KMS-11 (cell line): ENCODE data around the gene FAM32A.

Experiments
- H2AFZ ChIP-seq: fragments of 200-600 bp; sonication (generic); 2 replicates; pipeline ENCODE4 v1.6.1; 2016; ENCODE audit warnings: antibody characterized with exemption, mixed run types, low read depth
- H3K27ac ChIP-seq: fragments of 200-600 bp; sonication (generic); 2 replicates; pipeline ENCODE4 v1.6.1; 2016; ENCODE audit warnings: mild to moderate bottlenecking, mixed run types
- H3K27me3 ChIP-seq: fragments of 200-600 bp; sonication (generic); 2 replicates; pipeline ENCODE4 v1.6.1; 2017; ENCODE audit warnings: mild to moderate bottlenecking, low read depth, mixed run types, moderate library complexity; ENCODE audit not compliant: insufficient read depth
- H3K36me3 ChIP-seq: fragments of 200-600 bp; sonication (generic); 2 replicates; pipeline ENCODE4 v1.6.1; 2017; ENCODE audit warnings: mild to moderate bottlenecking, mixed run types; ENCODE audit not compliant: insufficient read depth
- H3K4me1 ChIP-seq: fragments of 200-600 bp; sonication (generic); 2 replicates; pipeline ENCODE4 v1.6.1; 2016; ENCODE audit warnings: mild to moderate bottlenecking, low read depth, mixed run types; ENCODE audit not compliant: poor library complexity, severe bottlenecking
- H3K4me2 ChIP-seq: fragments of 200-600 bp; sonication (generic); 2 replicates; pipeline ENCODE4 v1.7.0; 2016; ENCODE audit warnings: mild to moderate bottlenecking, mixed run types
- H3K4me3 ChIP-seq: fragments of 200-600 bp; sonication (generic); IDR thresholded peaks from 2 replicates; pipeline ENCODE4 v1.6.1; 2017; ENCODE audit warnings: low read depth, low read length, mixed read lengths; ENCODE audit not compliant: insufficient read depth
- H3K79me2 ChIP-seq: fragments of 200-600 bp; sonication (generic); 2 replicates; pipeline ENCODE4 v1.6.1; 2016; ENCODE audit warnings: low read depth, mixed run types; ENCODE audit not compliant: insufficient read depth
- H3K9ac ChIP-seq: fragments of 200-600 bp; sonication (generic); 2 replicates; pipeline ENCODE4 v1.6.1; 2016; ENCODE audit warnings: mild to moderate bottlenecking, mixed run types
- H4K20me1 ChIP-seq: fragments of 200-600 bp; sonication (generic); 2 replicates; pipeline ENCODE4 v1.6.1; 2016; ENCODE audit warnings: mild to moderate bottlenecking, mixed run types; ENCODE audit not compliant: insufficient read depth
- TF ChIP-seq, protein P1 (sequence below): fragments of 200-600 bp; sonication (generic); conservative IDR thresholded peaks from 2 replicates; pipeline ENCODE4 v1.6.1; 2017; ENCODE audit warnings: low read depth, mild to moderate bottlenecking, antibody characterized with exemption, low read length, moderate library complexity, mixed read lengths

Gene FAM32A

DNA sequence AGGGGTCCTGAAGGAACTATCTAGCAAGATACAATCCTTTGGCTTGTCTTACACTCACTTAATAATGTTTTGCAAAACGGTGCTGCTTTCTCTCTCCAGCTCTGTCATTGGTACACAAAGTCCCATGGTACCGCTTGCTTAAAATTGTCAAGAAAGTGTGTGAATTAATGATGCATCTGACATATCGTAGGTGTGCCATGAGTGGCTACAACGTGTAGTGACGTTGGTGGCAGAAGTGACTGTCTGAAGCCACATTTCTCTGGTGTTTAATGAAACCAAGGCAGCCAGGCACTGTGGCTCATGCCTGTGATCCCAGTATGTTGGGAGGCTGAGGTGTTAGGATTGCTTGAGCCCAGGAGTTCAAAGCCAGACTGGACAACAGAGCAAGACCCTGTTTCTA, 39.1 kb upstream of the FAM32A start:
- Histone ChIP-seq H3K79me2 (no peaks in the 10 kb centered on the region), H3K27ac (no peak overlapping the region), H3K4me3 (no peak overlapping the region)

DNA sequence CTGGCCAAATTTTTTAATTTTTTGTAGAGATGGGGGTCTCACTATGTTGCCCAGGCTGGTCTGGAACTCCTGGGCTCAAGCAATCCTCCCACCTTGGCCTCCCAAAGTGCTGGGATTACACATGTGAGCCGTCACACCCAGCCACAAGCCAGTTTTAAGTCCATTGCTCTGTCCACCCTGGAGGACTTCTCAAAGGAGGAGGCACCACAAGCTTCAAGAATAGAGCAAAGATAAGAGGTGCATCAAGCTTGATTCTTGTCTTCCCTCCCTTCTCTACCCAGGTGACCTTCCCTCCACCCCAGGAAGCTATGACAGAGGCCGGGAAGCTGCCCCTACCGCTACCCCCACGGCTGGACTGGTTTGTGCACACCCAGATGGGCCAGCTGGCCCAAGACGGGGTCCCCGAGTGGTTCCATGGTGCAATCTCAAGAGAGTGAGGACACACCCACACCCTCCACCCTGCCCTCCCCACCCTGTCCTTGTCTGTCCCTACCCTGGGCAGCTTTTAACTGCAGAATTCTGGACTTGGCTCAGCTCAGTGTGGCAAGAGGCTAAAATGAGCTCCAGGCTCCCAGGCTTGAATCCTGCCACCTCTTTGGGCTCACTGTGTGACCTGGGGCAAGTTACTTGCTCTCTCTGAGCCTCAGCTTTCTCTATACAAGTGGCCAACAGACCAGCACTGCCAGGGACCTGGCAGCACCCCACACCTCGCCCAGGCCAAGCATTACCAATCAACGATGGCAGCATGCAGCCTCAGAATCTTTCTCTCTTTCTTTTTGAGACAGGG, 36.6 kb upstream of the FAM32A start:
- Histone ChIP-seq H3K4me3 (no peak overlapping the region), H4K20me1 (no peaks in the 10 kb centered on the region), H3K9ac (no peak overlapping the region), H3K27ac (no peak overlapping the region), H3K4me1 (no peaks in the 10 kb centered on the region), H3K79me2 (no peaks in the 10 kb centered on the region), H3K36me3 (no peaks in the 10 kb centered on the region), H3K27me3 (no peaks in the 10 kb centered on the region), H3K4me2 (no peak overlapping the region), H2AFZ (no peak overlapping the region)
- TF ChIP-seq, protein P1, sequence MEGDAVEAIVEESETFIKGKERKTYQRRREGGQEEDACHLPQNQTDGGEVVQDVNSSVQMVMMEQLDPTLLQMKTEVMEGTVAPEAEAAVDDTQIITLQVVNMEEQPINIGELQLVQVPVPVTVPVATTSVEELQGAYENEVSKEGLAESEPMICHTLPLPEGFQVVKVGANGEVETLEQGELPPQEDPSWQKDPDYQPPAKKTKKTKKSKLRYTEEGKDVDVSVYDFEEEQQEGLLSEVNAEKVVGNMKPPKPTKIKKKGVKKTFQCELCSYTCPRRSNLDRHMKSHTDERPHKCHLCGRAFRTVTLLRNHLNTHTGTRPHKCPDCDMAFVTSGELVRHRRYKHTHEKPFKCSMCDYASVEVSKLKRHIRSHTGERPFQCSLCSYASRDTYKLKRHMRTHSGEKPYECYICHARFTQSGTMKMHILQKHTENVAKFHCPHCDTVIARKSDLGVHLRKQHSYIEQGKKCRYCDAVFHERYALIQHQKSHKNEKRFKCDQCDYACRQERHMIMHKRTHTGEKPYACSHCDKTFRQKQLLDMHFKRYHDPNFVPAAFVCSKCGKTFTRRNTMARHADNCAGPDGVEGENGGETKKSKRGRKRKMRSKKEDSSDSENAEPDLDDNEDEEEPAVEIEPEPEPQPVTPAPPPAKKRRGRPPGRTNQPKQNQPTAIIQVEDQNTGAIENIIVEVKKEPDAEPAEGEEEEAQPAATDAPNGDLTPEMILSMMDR = no peak

More for the DNA sequence above, 39.1 kb upstream of the FAM32A start:
- no peak overlapping the region for H3K9ac ChIP-seq
- H2AFZ ChIP-seq = no peak overlapping the region
- TF ChIP-seq, protein P1 = no peak
- H3K36me3 ChIP-seq = no peaks in the 10 kb centered on the region
- H4K20me1 ChIP-seq = no peaks in the 10 kb centered on the region
- no peak overlapping the region for H3K4me2 ChIP-seq
- H3K4me1 ChIP-seq = peaks cover 6% of the 10 kb centered on the region
- no peaks in the 10 kb centered on the region for H3K27me3 ChIP-seq

DNA sequence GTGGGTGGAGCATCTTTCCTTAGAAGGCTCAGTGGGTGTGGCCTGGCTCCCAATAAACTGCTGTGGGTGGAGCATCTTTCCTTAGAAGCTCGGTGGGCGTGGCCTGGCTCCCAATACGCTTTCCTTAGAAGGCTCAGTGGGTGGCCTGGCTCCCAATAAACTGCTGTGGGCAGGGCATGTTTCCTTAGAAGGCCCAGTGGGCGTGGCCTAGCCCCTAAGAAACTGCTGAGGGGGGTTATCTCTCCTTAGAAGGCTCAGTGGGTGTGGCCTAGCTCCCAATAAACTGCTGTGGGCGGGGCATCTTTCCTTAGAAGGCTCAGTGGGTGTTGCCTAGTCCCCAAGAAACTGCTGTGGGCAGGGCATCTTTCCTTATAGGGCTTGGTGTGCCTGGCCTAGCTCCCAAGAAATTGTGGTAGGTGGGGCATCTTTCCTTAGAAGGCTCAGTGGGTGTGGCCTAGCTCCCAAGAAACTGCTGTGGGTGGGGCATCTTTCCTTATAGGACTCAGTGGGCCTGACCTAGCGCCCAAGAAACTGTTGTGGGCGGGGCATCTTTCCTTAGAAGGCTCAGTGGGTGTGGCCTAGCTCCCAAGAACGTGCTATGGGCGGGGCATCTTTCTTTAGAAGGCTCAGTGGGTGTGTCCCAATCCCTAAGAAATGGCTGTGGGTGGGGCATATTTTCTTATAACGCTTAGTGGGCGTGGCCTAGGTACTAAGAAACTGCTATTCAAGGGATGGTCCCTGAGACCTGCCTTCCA, 31.5 kb upstream of the FAM32A start:
- no peak overlapping the region for H2AFZ ChIP-seq

DNA sequence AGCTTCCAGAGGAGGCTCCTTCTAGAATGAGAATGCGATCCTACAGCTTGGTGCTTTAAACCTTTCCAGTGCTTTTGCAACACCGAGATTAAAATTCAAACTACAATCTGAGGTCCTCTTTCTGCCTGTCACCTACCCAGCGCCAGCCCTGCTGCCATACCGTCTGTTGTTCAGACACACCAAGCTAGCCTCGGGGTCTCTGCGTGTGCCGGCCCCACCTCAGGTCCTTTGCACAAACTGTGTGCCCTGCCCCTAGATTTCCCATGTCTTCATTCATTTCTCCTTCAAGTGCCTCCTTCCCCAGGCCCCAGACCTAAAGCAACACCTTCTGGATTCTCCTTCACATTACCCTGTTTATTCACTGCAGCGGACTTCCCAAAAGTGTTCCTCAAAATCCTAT, 30.7 kb upstream of the FAM32A start:
- Histone ChIP-seq H3K79me2 (no peaks in the 10 kb centered on the region), H3K4me3 (no peak overlapping the region), H3K27me3 (no peaks in the 10 kb centered on the region), H2AFZ (no peak overlapping the region), H4K20me1 (no peaks in the 10 kb centered on the region), H3K4me2 (no peak overlapping the region), H3K9ac (no peak overlapping the region), H3K27ac (no peak overlapping the region), H3K4me1 (peaks cover 10% of the 10 kb centered on the region), H3K36me3 (no peaks in the 10 kb centered on the region)
- TF ChIP-seq, protein P1 = no peak

More for the DNA sequence above, 31.5 kb upstream of the FAM32A start:
- Histone ChIP-seq H3K4me1 (peaks cover 10% of the 10 kb centered on the region), H3K79me2 (no peaks in the 10 kb centered on the region), H3K9ac (no peak overlapping the region), H4K20me1 (no peaks in the 10 kb centered on the region), H3K27me3 (no peaks in the 10 kb centered on the region), H3K36me3 (no peaks in the 10 kb centered on the region), H3K4me3 (no peak overlapping the region), H3K27ac (no peak overlapping the region), H3K4me2 (no peak overlapping the region)
- TF ChIP-seq, protein P1 = no peak
